ENCODE results near the gene RDX.

- TF ChIP-seq, protein P1, sequence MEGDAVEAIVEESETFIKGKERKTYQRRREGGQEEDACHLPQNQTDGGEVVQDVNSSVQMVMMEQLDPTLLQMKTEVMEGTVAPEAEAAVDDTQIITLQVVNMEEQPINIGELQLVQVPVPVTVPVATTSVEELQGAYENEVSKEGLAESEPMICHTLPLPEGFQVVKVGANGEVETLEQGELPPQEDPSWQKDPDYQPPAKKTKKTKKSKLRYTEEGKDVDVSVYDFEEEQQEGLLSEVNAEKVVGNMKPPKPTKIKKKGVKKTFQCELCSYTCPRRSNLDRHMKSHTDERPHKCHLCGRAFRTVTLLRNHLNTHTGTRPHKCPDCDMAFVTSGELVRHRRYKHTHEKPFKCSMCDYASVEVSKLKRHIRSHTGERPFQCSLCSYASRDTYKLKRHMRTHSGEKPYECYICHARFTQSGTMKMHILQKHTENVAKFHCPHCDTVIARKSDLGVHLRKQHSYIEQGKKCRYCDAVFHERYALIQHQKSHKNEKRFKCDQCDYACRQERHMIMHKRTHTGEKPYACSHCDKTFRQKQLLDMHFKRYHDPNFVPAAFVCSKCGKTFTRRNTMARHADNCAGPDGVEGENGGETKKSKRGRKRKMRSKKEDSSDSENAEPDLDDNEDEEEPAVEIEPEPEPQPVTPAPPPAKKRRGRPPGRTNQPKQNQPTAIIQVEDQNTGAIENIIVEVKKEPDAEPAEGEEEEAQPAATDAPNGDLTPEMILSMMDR (IDR thresholded peaks at IDR 0.05; ENCODE audit: borderline replicate concordance, extremely low read depth, low read length, poor library complexity, severe bottlenecking) = no peak
- TF ChIP-seq EZH2 (IDR thresholded peaks at IDR 0.05; ENCODE audit: borderline replicate concordance, low read depth, low read length, severe bottlenecking) = no peak
Measured at GRCh38 chr11:110196241-110196754, 100.1 kb downstream of the RDX start.

Data from DND-41 (cell line).